D721Med (cell line): ENCODE measurements around the gene FOXP1.

Experiments
- DNase-seq: peaks from one replicate; pipeline ENCODE4 v3.0.0; 2011; ENCODE audit warnings: low spot score; ENCODE audit not compliant: insufficient read length
- FAIRE-seq: peaks from 2 replicates; lab custom pipeline; 2011; peaks lifted over from hg19 to GRCh38; lab: Jason Lieb, UNC
- TF ChIP-seq, protein P1 (sequence below): IDR thresholded peaks from 2 replicates; pipeline ENCODE4 v1.5.1; 2012; ENCODE audit warnings: mild to moderate bottlenecking, control low read depth; ENCODE audit not compliant: insufficient read depth; ENCODE audit errors: missing control alignments

FOXP1 gene

DNA sequence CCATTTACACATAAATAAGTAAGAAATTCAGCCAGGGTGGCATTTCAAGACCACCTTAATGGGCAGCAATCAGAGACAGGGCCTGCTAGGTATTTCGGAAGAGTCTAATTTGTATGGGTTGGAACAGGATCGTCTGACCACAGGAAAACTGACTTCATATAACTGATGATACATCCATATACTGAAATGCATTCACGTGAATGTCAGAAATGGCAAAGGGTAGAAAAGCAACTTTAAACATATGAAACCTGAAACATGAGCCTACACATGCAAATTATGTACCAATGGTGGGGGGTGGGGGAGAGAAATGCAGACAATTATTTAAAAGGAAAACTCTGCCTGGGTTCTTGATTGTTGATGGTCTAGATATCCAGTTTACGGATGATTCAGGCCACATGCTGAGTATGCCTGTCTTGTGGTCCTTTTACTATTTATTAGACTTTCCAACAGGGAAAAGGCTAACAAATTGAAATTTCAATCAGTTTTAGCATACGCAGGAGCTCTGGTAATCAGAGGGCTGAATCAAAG, 582.2 kb downstream of the FOXP1 start:
- FAIRE-seq (no peak), DNase-seq (no peak)
- TF ChIP-seq, protein P1, sequence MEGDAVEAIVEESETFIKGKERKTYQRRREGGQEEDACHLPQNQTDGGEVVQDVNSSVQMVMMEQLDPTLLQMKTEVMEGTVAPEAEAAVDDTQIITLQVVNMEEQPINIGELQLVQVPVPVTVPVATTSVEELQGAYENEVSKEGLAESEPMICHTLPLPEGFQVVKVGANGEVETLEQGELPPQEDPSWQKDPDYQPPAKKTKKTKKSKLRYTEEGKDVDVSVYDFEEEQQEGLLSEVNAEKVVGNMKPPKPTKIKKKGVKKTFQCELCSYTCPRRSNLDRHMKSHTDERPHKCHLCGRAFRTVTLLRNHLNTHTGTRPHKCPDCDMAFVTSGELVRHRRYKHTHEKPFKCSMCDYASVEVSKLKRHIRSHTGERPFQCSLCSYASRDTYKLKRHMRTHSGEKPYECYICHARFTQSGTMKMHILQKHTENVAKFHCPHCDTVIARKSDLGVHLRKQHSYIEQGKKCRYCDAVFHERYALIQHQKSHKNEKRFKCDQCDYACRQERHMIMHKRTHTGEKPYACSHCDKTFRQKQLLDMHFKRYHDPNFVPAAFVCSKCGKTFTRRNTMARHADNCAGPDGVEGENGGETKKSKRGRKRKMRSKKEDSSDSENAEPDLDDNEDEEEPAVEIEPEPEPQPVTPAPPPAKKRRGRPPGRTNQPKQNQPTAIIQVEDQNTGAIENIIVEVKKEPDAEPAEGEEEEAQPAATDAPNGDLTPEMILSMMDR = no peak

DNA sequence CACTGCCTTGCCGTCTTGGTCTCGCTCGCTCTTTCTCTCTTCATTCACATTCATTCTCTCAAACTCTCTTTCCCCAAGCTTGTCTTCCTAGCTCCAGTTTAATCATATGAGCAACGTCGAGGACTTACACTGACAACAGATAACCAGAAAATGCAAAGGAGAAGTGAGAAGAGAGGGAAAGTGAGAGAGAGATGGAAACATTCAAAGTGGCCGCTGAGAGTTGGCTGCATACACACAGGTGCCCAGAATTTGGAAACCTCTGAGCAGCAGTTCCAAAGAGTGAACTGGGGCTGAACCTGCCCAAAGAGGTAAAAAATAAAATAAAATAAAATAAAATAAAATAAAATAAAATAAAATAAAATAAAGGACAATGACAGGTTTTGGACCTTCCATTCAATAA, 583.0 kb downstream of the FOXP1 start:
- TF ChIP-seq, protein P1 = no peak
- DNase-seq = no peak
- no peak for FAIRE-seq

DNA sequence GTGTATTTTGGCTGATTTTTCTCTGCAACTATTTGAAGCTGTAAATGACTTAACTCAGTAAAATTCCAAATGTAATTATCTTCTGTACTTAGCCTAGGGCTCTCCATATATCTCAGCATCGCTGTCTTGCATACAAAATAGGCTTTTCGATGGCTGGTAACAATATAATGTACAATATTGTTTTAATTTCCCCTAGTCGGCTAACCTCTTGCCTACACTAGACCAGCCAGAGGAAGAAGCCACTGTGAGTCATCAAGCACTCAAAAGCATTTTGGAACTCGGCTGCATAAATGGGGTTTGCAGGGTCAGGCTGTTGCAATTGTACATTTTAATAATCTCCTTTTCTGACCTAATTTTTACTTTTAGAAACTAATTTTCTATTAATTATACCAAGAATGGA, 583.8 kb downstream of the FOXP1 start:
- TF ChIP-seq, protein P1 = no peak
- no peak for FAIRE-seq
- DNase-seq = no peak

DNA sequence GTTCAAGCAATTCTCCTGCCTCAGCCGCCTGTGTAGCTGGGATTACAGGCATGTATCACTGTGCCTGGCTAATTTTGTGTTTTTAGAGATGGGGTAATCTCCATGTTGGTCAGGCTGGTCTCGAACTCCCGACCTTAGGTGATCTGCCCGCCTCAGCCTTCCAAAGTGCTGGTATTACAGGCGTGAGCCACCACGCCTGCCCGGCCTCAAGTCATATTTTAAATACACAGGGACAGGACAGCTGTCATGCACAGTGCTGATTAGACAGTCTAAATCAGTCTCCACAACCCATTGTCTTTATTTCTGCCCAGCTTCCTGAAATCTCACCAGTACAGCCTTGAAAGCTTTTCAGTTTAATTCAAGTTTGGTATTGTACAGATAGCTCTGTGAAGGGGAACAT, 587.4 kb downstream of the FOXP1 start:
- TF ChIP-seq, protein P1 = no peak
- FAIRE-seq = no peak
- no peak for DNase-seq

DNA sequence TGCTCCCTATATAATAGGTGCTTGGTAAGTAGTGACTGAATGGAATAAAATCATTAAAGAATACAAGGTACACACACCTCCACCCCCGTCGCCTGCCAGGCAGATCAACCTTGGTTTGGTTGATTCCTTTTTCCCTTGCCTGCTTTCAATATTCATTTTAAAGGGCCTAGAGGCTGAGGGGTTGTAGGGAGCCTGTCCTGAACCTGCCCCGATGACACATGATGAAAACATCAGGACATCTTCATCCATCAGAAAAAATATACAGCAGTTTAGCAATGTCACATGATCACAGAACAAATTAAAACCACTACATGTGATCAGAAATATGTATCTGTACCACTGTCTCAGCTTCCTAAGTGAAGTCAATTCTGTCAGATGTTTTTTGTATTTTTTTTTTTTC, 588.9 kb downstream of the FOXP1 start:
- no peak for DNase-seq
- FAIRE-seq = no peak
- TF ChIP-seq, protein P1 = no peak

DNA sequence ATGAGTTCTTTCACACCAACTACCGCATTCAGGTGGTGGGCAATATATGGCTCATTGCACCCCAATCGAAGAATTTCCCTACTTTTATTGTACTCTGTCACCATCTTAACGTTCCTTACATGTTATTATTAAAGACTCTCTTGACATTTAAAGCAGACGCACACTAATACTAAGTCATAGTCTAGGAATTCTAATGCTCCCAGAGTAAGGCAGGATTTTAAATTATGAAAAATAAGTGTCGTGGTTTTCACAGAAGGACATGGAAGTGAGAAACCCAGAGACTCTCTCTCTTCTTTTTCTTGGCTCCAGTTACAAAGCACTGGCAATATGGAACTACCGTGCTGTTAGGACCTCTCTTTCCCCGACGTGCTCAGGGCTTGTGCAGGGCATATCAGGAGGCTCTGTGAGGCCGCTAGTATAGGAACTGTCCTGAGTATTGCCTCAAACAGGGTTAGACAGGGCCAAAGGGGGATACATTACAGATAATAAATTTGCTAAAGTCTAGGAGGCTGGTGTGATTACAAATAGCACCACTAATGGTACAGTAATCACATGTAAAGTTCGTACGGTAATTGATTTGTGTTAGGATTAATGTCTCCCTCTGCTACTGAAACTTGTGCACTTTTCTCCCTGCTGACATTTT, 590.8 kb downstream of the FOXP1 start:
- DNase-seq (no peak), FAIRE-seq (no peak)
- TF ChIP-seq, protein P1 = no peak

DNA sequence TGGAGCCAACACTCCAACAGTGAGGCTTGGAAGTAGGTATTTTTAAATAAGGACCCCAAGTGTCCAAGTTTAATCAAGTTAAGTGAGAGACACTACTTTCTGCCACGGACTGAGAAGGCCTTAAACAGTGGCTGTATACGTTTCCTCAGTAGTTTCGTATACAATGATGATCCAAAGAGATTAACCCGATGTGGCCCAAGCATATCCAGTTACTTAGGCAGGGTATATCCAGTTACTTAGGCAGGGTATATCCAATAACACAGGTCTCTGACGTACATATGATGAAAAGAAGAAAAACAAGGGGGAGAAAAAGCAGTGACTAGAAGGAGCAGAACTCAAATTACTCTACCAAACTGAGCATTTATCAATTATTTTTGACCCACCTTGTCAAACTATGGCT, 591.4 kb downstream of the FOXP1 start:
- DNase-seq = no peak

More for the DNA sequence above, 591.4 kb downstream of the FOXP1 start:
- TF ChIP-seq, protein P1 = no peak
- no peak for FAIRE-seq
